Amniotic stem cell (primary cell): ENCODE data around the gene ONECUT3.

Experiments
- DNase-seq: peaks from one replicate; lab custom pipeline; 2025; lab: John Stamatoyannopoulos, UW

ONECUT3 gene

DNA sequence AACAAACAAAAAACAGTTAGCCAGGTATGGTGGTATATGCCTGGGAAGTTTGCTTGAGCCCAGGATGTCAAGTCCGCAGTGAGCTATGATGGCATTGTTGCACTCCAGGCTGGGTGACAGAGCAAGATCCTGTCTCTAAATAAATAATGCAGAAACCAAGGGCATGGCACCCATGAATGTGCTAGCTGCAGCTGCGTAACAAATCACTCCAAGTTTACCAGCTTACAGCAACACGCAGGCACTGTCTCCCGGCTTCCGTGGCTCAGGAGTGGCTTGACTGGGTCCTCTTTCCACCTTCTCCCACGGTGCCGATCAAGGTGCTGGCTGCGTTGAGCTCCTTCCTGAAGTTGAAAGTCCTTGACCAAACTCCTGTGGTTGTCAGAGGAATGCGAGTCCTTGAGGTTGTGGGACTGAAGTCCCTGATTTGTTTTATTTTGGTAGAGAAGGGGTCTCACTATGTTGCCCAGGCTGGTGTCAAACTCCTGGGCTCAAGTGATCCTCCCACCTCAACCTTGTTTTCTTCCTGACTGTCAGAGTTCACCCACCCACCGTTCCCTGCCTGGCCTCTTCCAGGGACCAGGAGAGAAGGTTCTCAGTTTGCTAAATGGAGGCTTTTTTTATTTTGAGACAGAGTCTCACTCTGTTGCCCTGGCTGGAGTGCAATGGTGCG, 13.2 kb upstream of the ONECUT3 start:
- DNase-seq: no peak

DNA sequence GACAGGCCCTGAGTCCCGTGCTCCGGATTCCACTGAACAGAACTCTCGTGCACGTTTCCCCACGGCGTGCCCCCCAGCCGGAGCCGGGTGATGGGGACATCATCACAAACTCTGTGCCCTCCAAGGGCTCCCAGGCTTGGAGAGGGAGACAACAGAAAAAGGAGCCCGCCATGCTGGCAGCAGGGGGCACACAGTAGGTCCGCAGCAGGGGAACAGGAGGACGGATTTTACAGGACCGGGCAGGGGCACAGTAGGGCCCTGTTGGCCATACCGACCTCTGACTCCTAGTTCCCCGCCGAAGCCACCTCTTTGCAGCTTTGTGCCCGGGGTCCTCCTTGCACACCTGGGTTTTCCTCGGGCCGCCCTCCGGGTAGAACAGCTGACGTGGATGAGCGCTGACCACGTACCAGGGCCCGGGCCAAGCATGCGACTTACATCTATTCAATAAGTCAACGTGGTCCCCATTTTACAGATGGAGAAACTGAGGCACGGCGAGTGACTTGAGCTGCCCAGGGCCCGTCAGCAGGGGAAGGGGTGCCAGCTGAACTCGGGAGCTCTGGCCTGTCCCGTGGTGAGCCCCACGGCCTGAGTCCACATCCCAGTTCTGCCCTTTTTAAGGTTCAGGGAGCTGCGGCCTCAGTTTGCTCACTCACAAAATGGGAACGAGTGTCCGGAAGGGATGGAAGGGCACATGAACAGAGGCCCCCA, 10.2 kb upstream of the ONECUT3 start:
- DNase-seq: no peak

DNA sequence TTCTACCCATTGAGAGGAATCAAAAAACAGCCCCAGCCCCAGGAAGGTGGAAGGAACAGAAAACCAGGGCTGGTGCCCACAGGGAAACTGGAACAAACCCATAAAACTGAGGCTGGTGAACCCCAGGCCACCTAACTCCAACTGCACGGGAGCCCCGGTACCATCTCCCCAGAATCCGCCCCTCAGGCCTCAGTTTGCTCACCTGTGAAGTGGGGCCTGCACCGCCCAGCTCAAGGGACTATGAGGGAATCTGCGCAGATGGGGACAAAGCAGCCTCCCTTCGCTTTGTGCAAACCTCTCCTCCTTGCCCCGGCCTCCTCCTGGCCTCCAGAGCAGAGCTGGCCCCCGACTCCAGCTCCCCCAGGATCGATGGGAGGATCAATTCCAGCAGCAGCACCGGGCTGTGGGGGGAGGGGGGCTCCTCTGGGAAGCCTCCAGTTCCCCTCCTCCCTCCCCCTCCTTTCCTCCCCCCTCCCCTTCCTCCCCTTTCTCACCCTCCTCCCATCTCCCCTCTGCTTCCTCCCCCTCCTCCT, 9.1 kb upstream of the ONECUT3 start:
- DNase-seq: no peak

DNA sequence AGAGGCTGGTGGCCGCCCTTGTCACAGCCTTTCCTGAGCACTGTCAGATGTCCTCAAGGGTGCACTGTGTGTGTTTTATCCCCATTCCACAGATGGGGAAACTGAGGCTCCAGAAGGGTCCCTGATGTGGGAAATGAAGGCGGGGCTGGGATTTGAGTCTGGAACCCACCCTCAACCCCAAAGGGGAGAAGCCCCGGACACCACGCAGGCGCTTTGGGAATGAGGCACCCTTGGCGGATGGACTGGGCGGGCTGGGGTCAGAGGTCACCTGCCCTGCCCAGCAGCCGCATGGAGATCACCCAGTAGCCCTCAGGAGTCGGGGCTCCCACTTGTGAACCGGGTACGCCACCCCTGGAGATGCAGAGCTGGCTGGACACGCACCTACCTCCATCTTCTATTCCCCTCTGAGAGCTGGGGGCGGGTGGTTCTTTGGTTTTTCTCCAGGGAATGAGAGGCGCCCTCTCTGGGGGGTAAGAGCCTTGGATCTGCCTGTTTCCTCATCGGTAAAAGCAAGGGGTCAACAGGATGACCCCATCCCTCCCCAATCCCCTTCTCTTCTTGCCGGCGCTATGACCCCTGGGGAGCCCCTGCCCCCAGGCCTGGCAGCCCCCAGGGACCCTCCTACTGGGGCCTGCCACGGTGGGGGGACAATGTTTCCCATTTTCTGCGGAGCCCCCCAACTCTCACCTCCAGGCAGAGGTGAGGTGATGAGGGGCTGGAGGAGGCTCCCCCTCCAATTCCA, 8.3 kb upstream of the ONECUT3 start:
- no peak for DNase-seq

DNA sequence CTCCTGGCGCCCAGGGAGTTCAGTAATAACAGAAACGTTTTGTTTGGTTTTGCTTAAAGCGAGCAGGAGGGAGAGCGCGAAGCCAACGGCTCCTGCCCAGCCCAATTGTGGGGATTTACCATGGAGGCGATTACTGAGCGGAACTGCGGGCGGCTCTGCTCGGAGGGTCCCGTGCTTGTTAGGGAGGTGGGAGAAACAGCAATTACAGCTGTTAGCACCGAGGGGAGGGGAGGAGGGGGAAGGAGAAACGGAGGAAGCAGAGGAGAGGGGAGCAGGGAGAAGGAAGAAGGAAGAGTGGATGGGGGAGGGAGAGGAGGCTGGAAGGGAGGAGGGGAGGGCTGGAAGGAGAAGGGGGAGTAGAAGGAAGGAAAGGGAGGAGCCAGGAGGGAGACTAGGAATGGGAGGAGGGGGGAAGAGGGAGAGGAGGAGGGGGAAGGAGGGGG, 7.7 kb upstream of the ONECUT3 start:
- DNase-seq: no peak

DNA sequence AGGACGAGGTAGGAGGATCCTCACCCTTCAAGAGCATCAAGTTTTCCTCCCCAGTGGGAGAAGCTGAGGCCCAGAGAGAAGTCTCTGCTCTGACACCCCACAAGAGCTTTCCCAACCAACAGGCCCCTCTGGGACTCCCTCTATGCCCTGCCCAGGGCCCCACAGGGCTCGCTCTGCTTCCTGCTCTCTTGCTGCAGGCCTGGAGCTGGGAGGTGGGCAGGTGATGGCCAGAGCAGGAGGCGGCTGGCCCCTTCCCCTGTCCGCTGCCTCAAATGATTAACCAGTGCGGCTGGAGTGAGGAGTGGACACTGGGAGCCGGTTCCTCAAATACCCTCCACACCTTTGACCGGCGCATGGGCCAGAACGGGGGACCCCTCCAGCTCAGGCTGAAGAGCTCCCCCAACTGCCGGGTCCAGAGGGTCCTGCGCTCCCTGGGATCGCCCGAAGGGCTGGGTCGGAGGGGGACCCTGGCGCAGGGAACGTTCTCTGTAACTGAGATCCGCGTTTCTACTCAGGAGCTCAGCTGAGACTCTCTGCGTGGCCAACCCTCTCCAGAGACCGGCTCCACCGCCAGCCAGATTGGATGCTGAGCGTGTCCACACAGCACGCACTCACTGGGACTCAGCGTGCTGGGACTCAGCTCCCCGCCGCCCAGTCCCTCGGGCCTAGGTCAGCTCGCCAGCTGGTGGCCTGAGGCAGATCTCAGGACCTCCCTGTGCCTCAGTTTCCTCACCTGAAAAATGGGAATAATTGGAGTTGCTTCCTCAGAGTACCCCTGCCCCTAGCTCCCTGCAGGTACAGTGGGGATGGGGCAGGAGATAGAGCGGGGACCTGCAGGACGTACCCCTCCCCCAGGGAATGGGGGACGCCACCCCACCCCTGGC, 6.7 kb upstream of the ONECUT3 start:
- no peak for DNase-seq

DNA sequence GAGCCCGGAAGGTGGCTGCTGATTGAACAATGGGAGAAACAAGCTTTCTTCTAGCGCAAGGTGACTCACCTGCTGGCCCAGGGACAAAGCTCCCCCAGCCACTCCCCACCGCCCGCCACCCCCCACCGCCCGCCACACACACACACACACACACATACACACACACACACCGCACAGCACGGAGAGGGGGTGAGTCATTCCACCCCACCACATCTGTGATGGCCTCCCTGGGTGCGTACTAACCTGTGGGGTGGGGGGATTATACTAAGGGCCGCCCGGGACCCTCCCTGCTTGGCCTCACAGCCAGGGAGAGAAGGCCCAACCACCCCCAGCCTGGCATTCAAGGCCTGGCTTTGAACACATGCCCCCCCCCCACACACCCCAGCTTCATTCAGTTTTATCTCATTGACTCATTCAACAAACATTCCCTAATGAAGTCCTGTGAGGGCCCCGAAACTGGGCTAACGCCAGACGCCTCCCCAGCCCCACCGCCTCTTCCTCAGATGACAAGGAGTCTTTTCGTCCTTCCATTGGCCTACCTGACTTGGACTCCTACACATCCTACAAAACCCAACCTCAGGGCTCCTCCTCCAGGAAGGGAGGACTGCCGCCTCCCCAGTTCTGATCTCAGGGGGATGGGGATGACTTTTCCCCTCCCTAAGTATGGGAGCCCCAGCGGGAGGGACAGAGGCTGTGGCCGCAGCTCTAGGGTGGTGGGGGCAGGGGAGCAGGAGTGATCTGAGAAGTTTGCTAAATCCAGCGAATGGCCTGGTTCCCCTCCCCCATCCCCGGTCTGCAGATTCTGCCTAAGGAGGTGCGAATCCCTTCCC, 5.8 kb upstream of the ONECUT3 start:
- DNase-seq: no peak

DNA sequence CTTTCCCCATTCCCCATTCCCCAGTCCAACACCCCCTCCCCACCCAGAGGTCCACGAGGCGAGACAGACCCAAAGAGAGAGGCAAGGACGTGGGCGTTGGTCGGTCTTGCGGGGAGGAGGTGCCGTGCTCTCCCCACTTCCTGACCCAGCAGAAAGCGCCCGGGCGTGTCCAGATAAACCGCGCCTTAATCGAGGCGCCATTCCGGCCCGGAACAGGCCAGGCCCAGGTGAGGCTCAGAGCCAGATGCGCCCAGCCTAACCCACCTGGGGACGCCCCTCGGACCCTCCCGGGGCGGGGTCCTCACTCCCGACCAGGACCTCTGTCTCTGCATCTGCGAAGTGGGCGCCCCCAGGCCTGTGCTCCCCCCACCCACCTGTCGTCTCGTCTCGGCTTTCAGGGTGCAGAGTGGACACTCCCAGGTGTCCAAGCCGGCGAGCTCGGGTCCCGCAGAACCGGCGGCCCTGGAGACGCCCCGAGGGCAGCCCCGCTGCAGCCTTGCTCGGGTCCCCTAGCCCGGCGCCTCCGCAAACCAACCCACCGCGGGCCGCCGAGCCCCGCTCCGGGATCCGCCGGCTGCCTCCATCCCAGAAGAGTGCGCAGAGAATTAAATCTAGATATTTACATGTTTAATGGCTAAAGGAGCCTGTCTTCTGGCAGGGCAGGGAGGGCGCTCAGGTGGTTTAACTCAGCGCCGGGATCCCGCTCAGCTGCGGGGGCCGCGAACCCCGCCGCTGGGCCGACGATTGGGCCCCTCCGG, 5.0 kb upstream of the ONECUT3 start:
- DNase-seq: no peak

DNA sequence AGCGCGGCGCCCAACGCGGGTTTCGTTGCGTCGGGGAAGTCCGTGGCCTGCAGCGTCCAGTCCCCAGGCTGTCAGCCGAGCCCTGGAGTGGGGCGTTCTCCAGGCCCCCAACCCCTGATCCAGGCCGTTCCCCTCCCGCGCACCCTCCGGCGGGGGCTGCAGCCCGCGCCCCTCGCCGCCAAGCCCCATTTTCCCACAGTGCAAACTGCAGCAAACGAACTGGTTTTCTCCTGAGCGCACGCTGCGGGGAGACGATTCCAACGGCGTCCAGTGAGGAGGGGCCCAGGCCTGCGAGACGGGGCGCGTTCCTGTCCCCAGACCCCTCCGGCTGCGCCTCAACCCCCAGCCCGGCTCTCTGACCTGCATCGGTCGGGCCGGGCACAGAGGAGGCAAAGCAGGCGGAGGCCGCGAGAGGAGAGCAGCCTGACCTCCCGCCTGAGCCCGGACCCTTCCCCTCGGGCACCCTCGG, 4.4 kb upstream of the ONECUT3 start:
- no peak for DNase-seq

DNA sequence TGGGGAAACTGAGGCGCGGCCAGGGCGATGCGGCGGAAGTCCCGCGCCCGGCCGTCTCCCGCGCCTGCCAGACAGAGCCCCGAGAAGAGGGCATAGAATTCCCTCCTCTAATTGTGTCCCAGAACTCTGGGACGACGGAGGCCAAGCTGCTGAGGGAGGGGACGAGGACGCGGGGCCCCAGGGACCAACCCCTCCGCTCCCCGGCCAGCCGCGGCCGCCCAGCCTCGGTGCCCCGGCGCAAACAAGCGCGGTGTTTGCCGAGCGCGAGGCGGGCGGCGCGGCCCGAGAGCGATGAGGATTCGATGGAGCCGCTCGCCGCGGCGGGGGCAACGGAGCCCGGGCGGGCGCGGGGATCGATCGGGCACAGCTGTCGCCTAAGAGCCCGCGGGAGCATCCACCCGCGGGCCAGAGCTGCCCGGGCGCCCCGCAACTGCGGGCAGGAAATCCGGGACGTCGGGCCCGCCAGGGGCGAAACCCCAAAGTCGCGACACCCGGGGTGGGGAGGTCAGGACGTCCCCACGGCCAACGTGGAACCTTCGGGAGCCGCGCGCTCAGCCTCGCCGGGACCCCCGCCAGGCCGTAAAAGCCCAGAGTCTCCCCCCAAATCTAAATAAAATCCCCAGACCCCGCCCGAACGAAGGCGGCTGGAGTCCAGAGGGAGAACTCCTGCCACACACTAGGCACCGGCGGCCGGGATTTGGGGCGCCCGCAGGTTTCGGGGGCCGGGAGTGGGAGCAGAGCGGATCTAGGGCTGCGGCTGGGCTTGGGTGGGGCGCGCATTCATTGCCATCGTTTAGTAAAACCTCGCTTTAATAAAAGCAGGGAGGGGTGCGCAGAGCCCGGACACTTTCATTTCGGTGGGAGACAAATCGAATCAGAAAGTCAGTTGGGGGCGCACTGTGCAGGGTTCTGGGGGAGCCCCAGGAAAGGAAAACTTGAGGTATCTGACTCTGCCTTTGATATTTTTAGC, 3.6 kb upstream of the ONECUT3 start:
- no peak for DNase-seq

DNA sequence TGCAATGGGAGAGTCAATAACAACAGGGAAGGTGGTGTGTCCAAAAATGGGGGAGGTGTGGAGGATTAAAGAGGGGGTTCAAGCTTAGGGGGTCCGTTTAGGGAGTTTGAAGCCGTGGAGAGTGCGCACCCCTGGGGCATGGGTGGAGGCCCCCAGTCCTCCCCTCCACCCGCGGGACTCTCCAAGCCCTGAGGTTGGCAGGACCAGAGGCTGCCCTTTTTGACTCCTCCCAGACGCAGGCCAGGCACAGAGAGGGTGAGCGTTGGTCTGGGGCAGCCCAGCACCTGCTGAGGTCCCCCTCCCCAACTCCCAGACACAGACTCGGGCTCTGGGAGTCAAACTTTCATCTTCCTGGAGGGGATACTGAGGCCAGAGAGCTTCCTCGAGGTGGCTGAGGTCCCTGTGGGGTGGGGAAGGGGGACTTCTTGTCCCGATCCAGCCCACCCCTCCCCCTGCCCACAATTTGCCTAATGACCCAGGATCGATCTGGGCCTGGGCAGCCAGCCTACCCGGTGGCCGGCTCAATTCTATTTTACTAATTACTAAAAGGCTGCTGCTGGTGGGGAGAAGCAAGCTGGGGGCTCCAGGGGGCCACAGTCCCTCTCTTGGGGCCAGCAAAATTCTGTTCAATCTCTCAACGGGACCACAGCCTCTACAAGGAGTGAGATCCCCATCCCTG, 2.8 kb upstream of the ONECUT3 start:
- DNase-seq: no peak

DNA sequence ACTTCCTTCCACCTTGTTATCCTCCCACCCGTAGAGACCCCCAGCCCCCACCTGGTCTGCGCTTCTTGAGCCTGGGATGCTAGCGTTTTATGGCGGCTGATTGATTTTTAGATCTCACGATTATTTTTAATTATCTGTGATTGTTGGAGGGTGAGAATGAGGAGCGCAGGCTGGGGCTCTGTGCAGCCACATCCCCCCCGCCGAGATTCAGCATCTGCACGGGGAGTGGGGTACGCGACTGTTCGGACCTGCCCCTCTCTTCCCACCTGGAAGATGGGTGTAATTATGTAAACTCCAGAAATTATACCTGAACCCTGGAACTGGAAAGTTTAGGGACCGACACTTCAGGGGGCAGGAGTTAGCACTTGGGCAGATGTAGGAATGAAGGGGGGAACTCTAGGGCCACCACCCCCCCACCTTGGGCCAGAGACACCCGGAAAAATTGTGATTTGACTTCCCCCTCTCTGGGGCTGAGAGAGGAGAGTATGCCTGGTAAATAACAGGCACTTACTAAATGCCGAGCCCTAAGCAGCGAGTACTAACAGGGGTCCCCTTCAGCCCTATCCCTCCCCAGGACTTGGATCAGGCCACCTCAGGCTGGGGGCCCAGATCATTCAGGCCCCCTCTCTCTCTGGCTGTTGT, 1.8 kb upstream of the ONECUT3 start:
- DNase-seq: no peak

DNA sequence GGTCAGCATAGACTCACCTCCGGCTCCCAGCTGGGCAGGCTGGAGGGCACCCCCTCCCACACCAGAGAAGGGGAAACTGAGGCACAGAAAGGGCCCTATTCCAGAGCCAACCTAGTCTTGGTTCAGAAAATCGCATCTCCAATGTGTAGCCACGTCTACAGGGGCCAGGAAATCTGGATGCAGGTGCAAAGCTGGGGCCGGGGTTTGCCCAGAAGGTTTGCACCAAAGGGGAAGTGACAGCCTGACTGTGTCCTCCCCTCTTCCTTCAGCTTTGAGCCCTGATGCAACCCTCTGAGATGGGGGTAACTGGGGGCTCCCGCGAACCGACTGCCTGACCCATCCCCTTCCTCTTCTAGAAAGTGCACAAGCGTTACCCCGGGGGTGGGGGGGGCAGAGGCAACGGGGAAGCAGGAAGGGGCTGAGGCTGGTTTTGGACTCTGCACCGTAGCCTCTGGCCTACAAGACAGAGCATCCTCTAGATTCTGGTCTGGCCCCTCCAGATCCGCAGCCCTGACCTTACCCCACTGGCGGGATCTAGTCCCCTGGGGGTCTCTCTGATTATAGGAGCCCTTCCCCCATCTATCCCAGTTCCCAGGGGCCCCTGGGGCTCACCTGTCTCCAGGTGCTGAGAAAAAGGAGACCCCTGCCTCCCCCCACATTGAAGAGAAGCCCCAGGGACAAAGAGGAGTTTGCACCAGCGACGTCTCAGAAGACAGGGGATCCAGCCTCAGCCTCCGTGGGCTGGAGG, 1.1 kb upstream of the ONECUT3 start:
- no peak for DNase-seq

DNA sequence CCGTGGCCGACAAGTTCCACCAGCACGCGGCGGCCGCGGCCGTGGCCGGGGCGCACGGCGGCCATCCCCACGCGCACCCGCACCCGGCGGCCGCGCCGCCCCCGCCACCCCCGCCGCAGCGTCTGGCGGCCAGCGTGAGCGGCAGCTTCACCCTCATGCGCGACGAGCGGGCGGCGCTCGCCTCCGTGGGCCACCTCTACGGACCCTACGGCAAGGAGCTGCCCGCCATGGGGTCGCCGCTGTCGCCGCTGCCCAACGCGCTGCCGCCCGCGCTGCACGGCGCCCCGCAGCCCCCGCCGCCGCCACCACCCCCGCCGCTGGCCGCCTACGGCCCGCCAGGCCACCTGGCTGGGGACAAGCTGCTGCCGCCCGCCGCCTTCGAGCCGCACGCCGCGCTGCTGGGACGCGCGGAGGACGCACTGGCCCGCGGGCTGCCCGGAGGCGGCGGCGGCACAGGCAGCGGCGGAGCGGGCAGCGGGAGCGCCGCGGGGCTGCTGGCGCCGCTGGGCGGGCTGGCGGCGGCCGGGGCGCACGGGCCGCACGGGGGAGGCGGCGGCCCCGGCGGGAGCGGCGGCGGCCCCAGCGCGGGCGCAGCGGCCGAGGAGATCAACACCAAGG, 821 bp downstream of the ONECUT3 start:
- DNase-seq: no peak

DNA sequence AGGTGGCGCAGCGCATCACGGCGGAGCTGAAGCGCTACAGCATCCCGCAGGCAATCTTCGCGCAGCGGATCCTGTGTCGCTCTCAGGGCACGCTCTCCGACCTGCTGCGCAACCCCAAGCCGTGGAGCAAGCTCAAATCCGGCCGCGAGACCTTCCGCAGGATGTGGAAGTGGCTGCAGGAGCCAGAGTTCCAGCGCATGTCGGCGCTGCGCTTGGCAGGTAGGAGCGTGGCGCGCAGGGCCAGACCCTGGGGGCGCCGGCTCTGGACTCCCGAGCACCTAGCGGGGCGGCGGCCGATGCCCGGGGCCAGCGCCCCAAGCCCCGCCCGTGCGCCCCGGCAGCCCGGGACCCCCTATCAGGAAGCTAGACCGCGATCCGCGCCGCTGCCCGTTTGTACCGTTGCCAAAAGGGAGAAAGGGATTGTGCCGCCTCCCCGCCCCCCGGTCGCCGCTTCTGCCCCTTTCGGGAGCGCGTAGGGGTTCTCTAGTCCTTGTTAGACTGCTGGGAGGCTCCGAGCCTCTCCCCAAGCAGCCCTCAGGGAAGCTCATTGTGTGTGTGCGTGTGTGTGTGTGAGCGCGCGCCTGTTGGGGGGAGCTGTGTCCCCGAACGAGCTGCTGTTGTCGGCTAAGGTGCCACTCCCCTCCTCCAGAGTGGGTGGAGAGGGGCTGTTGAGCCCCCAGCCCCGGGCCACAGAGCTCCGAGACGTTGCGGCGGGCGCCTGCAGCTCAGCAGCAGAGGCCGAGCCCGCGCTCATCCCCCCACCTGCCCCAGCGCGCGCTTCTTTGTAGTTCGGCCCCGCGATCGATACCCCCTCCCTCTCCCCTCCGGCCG, 1.5 kb downstream of the ONECUT3 start:
- DNase-seq: no peak
